Measurements from ENCODE around the gene UBE2V1.
"Not testable (repeated sequence)": the region's sequence is repeated elsewhere in the genome, so short reads cannot be mapped to it uniquely, and the experiment has no call there.

Gene UBE2V1

DNA sequence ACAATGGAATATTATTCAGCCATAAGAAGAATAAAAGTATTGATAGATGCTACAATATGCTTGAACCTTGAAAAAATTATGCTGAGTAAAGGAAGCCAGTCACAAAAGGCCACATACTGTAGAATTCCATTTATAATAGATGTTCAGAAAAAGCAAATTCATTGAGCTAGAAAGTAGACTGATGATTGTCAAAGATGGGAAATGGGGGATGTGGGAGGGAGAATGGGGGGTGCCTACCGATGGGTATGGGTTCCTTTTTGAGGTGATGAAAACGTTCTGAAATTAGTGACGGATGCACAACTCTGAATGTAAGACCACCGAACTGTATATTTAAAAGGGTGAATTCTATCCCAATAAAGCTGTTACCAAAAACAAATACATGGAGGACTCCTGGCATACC is 18.4 kb downstream of the UBE2V1 start:
- no peak for DNase-seq

DNA sequence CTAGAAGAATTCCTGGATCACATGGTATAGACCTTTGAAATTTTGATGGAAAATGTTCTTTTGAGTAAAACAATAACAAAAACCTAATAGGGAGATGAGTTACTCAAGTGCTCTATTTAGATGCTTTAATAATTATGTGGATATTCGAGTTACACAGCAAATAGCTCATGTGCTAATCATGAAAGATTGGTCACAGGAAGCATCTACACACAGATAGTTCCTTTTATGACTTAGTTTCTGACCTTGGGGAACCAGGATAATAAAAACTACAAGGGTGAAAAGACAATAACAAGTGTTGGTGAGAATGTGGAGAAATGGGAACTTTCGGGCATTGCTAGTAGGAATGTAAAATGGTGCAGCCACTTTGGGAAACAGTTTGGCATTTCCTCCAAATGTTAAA is 19.7 kb downstream of the UBE2V1 start:
- no peak for DNase-seq

DNA sequence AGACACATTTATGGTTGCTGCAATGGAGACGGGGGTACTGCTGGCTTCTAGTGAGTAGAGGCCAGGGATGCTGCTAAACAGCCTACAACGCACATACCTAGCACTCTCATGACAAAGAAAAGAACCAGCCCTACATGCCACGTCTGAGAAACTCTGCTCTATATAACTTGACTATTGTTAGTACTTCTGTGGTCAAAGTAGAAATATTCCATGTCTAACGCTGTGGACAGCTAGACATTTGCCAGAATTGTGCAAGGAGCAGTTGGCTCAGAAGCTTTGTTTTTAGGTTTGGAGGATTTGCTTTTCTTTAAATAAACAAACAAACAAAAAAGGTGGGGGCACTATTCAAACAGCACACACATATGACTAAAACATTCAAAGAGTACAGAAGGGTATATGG is 20.5 kb downstream of the UBE2V1 start:
- DNase-seq: no peak

DNA sequence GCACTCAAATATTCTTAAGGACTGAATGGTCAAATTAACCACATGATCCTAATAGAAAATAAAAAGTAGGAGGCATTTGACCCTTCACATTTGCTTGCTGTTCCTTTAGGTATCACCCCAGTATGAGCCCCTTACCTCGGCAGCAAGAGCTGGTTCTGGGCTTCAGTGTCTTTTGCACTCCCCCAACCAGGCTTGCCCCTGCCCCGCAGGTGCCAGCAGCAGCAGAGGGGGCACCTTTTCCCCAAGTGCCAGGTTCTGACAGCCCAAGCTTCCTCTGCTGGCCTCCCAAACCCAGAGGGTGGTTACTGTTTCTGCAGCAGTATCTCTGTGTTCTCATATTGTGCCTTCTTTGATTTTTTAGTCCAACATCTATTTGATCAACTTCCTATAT is 23.2 kb downstream of the UBE2V1 start:
- no peak for DNase-seq

DNA sequence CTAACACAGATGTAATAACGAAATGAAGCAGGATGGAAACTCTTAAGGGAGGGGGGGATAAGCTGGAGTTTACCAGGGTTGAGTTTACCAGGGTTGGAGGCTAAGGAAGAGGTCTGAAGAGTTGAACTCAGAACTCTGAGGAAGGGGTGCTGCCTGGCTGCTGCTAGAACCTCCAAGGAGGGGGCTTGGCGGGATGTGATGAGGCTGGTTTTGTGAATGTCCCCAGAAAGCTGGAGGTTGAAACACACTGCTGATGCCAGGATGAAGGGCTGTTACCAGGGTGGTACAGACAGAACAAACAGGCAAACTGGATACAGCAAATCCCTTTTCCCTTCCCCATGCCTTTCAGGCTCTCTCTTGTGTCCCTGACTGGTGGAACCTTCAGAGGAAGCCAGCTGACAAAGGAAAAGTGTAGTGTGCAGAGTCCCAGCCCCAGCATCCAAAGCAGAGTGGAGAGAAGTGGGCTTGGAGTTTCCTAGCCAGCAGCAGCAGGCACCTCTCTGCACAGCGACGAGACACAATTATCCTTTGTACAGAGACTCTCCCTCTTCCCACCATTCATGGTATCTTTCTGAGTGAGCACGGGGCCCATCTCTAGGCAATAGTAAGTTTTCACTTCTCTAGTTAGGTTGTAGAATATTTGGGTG is 23.7 kb downstream of the UBE2V1 start:
- no peak for DNase-seq

DNA sequence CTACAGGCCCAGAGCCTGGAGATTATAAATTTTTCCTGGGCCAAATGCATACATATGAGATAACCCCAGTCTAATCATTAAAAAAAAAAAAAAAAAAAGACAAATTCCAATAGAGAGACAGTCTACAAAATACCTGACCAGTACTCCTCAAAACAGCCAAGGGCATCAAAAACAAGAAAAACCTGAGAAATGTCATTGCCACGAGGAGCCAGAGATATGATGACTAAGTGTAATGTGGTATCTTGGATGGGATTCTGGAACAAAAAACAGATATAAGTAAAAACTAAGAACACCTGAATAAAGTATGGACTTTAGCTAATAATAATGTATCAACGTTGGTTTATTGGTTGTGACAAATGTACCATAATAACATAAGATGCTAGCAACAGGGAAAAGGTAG is 24.9 kb downstream of the UBE2V1 start:
- no peak for DNase-seq

DNA sequence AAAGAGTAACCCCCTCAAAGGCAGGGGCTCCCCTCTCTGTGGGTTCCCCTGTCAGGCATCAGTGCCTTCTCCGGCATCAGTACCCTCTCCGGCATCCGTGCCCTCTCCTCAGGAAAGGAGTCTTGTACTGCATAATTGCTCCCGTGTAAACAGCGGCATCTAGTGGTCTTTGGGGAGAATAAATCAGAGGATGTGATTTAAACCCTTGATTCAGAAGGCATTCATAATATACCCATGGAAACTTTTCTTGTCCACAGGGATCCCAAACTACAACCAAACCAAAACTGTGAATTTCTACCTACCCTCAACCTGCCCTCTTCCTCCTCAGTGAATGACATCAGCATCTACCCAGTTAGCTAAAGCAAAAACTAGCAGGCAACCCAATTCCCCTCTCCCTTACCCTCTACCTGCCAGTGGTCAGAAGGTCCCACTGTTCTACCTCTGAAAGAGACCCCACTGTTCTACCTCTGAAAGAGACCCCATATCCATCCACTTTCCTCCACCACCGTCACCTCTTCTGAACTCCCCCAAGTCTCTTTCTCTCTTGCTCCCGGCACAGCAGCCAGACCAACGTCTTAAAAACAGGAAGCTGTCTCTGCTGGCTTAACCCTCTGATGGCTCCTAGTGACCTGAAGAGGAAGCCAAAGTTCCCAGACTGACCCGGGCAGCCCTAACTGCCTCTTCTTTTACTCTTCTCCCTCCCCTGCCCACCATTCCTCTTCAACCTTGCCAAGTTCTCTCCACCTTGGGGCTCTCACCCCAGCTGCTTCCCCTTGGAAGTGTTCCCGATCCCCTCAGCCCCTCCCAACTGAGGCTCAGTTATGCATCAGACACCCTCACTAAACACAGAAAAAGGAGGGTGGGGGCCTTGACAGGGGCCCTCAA is 27.2 kb downstream of the UBE2V1 start:
- peak; percentile 60 for DNase-seq

DNA sequence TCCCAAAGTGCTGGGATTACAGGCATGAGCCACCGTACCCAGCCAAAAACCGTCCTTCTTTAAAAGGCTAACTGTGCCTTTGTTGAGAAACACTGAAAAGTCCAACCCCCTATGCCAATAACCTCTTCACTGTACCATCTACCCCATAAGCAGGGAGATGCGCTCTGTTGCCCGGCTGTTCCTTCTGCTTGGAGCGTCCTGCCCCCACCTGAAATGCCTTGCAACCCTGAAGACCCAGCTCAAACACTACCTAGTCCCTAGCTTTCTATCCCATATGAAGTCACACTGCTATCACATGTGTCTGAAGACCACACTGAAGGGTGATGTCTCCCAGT is 27.8 kb downstream of the UBE2V1 start:
- no peak for DNase-seq

DNA sequence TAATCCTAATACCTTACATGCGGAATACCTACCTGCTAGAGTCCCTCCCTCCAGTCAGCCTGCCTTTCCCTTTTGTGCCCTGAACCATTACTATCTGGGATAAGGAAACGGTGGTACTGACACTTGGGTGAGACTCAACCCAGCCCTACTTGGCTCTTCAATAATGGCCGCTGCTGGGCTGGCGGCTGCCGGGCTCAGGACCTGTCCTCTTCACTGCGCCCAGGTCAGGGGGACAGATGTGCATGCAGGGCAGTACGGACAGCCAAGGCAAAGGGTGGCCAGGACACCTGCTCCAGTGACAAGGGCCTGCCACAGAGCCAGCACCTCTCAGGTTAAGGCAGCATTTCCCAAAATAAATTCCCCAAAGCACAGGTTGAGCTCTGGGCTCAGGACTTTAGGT is 29.9 kb downstream of the UBE2V1 start:
- no peak for DNase-seq

DNA sequence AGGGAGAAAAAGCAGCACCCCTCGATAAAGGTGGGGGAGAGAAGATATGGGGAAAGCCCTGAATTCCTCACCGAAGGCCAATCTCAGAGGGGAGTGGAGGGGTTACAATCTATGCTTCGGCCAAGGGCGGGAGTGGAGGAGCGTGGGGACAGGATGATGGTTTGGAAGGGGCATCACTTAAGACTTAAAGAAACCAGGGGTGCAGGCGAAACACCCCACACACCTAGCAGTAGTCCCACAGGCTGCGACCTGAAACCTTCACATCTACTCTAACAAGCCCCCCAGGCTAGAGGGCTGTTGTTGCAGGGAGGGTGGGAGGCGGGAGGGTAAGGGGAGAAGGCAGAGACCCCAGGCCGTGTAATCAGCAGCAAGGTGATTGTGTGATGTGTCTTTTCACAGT is 30.9 kb downstream of the UBE2V1 start:
- DNase-seq: not testable (repeated sequence)

DNA sequence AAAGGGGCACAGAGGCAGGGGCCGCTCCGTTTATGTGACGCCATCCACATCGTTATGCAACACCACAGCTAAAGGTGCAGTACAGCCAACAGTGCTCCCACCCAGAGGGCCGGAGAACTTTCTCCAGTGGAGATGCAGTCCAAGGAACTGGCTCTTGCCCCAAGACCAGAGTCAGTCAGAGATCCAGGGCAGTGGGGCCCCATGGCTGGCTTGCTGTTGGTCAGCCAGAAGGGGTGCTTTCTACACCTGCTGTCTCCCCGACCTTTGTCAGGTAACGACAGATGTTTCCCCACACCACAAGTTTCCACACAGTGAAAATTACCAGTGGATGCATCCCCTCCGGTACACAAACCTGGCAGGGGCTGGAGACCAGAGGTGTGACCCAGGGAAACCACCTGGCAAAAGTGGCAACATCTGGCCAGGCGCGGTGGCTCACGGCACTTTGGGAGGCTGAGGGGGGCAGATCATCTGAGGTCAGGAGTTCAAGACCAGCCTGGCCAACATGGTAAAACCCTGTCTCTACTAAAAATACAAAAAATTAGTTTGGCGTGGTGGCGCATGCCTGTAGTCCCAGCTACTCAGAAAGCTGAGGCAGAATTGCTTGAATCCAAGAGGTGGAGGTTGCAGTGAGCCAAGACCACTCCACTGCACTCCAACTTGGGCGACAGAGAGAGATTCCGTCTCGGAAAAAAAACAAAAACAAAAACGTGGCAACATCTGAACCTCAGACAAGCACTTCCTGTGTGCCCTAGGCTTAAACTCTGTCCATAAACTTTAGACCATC is 34.9 kb downstream of the UBE2V1 start:
- DNase-seq: no peak

DNA sequence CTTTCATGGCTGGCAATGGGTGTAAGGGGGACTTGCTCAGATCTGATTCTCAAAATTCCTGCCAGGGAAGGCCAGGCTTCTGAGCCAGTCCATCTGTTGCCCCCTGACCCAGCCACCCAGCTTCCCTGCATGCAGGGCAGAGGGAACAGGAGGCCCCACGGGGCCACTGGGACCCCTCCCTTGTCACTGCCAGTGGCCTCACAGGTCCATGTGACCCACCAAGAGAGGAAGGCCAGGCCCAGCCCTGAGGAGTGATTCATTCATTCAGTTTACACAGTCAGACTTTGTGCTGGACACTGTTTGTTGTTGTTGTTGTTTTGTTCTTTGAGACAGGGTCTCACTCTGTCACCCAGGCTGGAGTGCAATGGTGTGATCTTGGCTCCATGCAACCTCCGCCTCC is 39.5 kb downstream of the UBE2V1 start:
- no peak for DNase-seq

DNA sequence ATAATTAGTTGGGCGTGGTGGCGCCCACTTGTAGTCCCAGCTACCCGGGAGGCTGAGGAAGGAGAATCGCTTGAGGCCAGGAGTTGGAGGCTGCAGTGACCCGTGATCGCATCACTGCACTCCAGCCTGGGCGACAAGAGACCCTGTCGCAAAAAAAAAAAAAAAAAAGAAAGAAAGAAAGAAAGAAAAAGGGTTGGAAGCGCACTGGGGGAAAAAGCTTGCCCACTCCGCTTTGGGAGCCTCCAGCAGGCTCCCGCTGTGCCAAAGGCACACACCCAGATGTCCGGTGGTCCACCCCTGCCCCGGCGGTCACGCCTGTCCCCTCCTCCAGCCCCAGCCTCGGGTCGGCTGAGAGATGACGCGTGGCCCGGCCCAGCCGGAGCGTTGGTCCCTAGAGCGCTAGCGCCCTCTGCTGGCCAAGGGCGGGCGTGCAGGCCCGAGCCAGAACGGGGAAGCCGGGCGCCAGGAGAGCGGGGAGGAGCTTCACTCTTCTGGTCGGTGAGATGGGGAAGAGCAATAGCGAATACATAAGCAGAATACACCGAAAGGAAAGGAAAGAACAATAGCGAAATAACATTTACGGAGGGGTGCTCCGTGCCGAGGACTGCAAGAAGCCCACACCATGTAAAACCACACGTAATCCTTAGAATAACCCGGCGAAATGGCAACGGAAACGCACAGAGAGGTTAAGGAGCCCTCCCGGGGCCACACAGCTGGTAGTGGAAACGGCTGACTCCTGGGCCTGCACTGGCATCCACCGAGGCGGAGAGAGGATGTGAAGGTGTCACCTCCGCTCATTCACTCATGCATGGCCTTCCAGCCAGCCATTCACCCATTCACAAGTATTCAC is 41.7 kb downstream of the UBE2V1 start:
- DNase-seq: peak; percentile 92

DNA sequence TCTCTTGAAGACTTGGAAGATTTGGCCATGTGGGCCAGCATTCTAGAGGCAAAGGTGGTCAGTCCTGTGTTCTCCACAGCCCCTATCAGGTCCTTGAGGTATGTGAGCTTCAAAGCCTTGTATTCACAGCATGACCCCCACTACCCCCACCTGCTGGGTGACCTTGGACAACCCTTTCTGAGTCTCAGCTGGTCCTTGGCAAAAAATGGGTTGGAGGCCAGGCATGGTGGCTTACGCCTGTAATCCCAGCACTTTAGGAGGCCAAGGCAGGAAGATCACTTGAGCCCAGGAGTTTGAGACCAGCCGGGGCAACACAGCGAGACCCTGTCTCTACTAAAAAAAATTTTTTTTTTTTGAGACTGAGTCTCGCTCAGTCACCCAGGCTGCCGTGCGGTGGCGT is 42.6 kb downstream of the UBE2V1 start:
- no peak for DNase-seq

DNA sequence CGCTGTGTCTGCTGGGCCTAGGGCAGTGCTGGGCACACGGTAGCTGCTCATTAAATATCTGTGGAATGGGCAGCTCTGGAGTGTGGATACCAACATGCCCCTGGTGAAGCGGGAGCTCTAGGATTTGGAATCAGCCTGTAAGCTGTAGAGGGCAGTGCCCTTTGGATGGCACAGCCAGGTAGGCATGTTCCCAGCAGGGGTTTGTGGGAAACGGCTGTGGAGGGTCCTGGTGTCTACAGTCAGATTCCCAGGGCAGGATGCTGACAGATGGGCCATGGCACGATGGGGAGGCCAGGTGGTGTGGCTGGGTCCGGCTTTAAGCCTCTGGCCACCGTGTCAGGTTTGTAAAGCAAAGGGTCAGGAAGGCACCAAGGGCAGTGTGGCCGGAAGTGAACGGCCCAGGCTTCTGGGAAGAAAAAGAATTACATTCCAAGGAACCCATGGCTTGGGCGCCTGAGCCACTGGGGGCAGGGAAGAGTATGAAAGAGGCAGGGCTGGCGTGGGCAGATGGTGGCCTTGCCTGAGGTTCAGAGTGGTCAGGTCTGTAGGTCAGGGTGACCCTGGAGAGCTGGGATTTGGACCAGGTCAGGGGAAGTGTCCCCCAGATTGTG is 44.8 kb downstream of the UBE2V1 start:
- DNase-seq: no peak

DNA sequence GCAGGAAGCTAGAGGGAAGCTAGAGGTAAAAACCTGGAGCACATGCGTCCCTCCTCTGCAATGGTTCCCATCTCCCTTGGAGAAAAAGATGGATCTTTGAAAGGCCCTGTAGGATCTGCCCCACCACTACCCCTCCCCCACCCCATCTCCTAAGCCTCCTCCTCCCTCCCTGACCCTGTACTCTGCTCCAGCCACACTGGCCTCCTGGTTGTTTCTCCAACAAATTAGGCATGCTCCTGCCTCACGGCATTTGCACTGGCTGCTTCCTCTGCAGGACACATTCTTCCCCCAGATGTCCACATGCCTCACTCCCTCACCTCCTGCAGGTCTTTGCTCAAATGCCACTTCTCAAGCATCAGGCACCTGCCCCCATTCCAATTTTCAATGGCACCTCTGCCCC is 45.5 kb downstream of the UBE2V1 start:
- no peak for DNase-seq

DNA sequence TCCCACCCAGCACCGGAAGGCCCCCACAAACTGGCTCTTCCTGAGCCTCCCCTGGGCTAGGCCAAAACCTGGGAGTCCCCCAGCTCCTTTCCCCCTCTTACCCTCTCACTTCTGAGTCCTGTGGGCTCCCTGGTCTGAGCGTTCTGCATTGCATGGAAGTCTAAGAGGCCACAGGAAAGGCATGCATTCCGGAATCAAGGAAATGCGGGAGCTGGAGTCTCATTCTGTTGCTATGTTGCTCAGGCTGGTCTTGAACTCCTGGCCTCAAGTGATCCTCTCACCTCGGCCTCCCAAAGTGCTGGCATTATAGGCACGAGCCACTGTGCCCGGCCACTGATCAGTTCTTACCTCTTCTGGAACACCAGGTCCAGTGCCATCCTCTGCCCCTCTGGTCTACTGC is 45.9 kb downstream of the UBE2V1 start:
- DNase-seq: no peak

DNA sequence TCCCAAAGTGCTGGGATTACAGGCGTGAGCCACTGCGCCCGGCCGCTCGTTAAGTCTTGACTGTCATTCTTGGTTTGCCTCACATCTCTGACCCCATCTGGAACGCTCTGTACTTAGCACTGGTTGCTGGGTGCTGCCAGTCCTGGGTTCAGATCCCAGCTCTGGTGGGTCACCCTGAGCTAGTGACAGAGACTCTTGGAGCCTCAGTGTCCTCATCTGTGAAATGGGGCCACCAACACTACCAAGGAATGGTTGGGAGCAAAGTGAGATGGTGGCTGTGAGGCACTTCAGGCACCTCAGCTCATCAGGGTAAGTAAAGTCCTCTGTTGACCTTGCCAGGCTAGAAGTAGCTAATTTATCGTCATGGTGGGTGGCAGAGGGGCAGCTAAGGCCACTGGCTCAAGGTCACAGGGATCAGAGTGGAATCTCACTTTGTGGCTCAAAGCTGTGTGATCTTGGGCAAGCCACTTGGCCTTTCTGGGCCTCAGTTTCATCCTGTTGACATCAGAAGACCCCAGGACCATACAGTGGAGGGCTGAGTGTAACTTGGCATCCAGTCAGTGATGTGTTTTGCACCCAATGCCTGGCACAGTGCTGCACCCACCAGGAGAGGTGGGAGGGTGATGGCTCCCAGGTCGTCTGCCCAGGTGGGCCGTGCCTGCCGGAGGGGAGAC is 46.7 kb downstream of the UBE2V1 start:
- no peak for DNase-seq

DNA sequence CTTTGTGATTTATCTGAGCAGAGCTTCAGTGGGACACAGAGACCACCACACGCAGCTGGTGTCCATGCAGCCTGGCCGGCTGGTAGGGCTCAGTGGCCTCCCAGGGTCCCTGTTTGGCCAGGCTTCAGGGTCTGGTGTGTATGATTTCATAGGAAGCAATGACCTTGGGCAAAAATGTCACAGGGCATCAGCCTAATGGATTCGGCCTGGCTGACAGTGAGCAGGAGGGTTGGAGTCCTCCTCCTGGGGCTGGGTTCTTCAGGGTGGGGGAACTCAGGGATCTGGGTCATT is 47.7 kb downstream of the UBE2V1 start:
- no peak for DNase-seq

DNA sequence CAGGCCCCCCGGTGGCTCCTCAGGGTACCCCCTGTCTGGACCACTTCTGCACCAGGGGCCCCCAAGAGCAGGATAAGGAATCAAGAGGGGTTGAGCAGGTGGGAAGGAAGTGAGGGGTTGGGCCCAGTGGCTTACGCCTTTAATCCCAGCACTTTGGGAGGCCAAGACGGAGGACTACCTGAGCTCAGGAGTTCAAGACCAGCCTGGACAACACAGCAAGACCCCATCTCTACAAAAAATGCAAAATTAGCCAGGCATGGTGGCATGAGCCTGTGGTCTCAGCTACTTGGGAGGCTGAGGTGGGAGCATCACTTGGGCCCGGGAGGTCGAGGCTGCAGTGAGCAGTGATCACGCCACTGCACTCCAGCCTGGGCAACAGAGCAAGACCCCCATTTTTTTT is 49.2 kb downstream of the UBE2V1 start:
- not testable (repeated sequence) for DNase-seq

DNA sequence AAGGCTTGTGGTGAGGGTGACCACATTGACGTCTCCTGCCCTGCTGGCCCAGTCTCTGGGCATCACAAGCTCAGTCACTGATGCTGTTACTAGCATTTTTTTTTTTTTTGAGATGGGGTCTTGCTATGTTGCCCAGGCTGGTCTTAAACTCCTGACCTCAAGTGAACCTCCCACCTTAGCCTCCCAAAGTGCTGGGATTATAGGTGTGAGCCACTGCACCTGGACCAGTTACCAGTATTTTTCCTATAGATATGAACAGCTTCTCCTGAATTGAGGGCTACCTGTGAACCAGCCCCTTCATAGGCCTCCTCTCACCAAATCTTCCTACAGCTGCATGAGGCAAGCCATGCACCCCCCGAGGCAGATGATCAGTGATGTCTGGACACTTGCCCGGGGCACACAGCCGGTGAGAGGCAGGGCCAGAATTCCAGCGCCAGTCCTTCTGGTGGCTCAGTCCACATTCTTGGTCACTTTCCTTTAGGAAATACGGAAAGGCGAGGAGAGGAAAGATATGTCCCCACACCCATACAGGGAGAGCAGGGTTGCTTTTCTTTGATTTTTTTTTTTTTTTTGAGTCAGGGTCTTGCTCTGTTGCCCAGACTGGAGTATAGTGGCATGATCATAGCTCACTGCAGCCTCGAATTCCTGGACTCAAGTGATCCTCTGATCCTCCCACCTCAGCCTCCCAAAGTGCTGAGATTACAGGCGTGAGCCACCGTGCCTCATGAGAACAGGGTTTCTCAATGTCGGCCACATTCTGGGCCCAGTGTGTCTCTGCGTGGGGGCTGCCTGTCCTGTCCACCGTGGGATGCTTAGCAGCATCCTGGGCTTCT is 50.7 kb downstream of the UBE2V1 start:
- DNase-seq: no peak
